Measurements from ENCODE around the gene ENOPH1. TPM values are rescaled to one million over a fixed set of nuclear protein-coding genes. Genes with fewer than 3 reads are reported as not detected.
"Not testable (repeated sequence)": the region's sequence is repeated elsewhere in the genome, so short reads cannot be mapped to it uniquely, and the experiment has no call there.

ENOPH1 gene
- total RNA-seq, 1 donor, result 38.4 TPM

GRCh38 chr4:82463221-82463620 is 32.8 kb downstream of the ENOPH1 start:
- Histone ChIP-seq H3K27me3 (ENCODE audit: insufficient read depth, low read length) (no peaks in the 10 kb centered on the region), H3K36me3 (ENCODE audit: insufficient read depth, low read length) (peaks cover 15% of the 10 kb centered on the region), H3K79me2 (ENCODE audit: insufficient read depth, low read length) (no peaks in the 10 kb centered on the region), H2AFZ (ENCODE audit: low read length) (no peak overlapping the region), H3K4me2 (ENCODE audit: insufficient read depth, low read length) (no peak overlapping the region), H3K4me3 (ENCODE audit: insufficient read depth, low read length) (no peak overlapping the region), H3K27ac (ENCODE audit: low read depth, low read length) (no peak overlapping the region), H4K20me1 (ENCODE audit: insufficient read depth, low read length) (no peaks in the 10 kb centered on the region), H3K4me1 (ENCODE audit: insufficient read depth, low read length) (peaks cover 4% of the 10 kb centered on the region), H3K9me3 (ENCODE audit: low read depth, low read length) (no peaks in the 10 kb centered on the region)
- no peak for TF ChIP-seq CTCF (IDR thresholded peaks at IDR 0.05; ENCODE audit: extremely low read depth, low read depth, low read length)
- DNase-seq (ENCODE audit: insufficient read length, low spot score, missing footprints), result no peak

- no peak for DNase-seq (ENCODE audit: insufficient read length, low spot score, missing footprints)
- Histone ChIP-seq H3K79me2 (ENCODE audit: insufficient read depth, low read length) (no peaks in the 10 kb centered on the region), H3K27ac (ENCODE audit: low read depth, low read length) (no peak overlapping the region), H3K9me3 (ENCODE audit: low read depth, low read length) (no peaks in the 10 kb centered on the region), H3K27me3 (ENCODE audit: insufficient read depth, low read length) (no peaks in the 10 kb centered on the region), H2AFZ (ENCODE audit: low read length) (no peak overlapping the region), H3K36me3 (ENCODE audit: insufficient read depth, low read length) (peaks cover 6% of the 10 kb centered on the region), H4K20me1 (ENCODE audit: insufficient read depth, low read length) (no peaks in the 10 kb centered on the region), H3K4me3 (ENCODE audit: insufficient read depth, low read length) (no peak overlapping the region), H3K4me2 (ENCODE audit: insufficient read depth, low read length) (no peak overlapping the region), H3K4me1 (ENCODE audit: insufficient read depth, low read length) (peaks cover 10% of the 10 kb centered on the region)
- no peak for TF ChIP-seq CTCF (IDR thresholded peaks at IDR 0.05; ENCODE audit: extremely low read depth, low read depth, low read length)
These were observed 37.1 kb downstream of the ENOPH1 start for GRCh38 chr4:82467471-82467870.

- peaks cover 6% of the 10 kb centered on the region for H3K4me1 ChIP-seq (ENCODE audit: insufficient read depth, low read length)
- H3K4me2 ChIP-seq (ENCODE audit: insufficient read depth, low read length), result no peak overlapping the region
- peak; percentile 54 for DNase-seq (ENCODE audit: insufficient read length, low spot score, missing footprints)
- H3K9me3 ChIP-seq (ENCODE audit: low read depth, low read length), result no peaks in the 10 kb centered on the region
- H4K20me1 ChIP-seq (ENCODE audit: insufficient read depth, low read length), result no peaks in the 10 kb centered on the region
- no peak overlapping the region for H3K27ac ChIP-seq (ENCODE audit: low read depth, low read length)
- H3K27me3 ChIP-seq (ENCODE audit: insufficient read depth, low read length), result no peaks in the 10 kb centered on the region
- TF ChIP-seq CTCF (IDR thresholded peaks at IDR 0.05; ENCODE audit: extremely low read depth, low read depth, low read length), result no peak
- H3K4me3 ChIP-seq (ENCODE audit: insufficient read depth, low read length), result no peak overlapping the region
- no peaks in the 10 kb centered on the region for H3K79me2 ChIP-seq (ENCODE audit: insufficient read depth, low read length)
- no peak overlapping the region for H2AFZ ChIP-seq (ENCODE audit: low read length)
- H3K36me3 ChIP-seq (ENCODE audit: insufficient read depth, low read length), result no peaks in the 10 kb centered on the region
These were observed 39.5 kb downstream of the ENOPH1 start for GRCh38 chr4:82469791-82470345.

- H3K4me3 ChIP-seq (ENCODE audit: insufficient read depth, low read length); H3K79me2 ChIP-seq (ENCODE audit: insufficient read depth, low read length); H3K9me3 ChIP-seq (ENCODE audit: low read depth, low read length); H3K4me1 ChIP-seq (ENCODE audit: insufficient read depth, low read length); H3K4me2 ChIP-seq (ENCODE audit: insufficient read depth, low read length); H3K36me3 ChIP-seq (ENCODE audit: insufficient read depth, low read length); H3K27ac ChIP-seq (ENCODE audit: low read depth, low read length); H2AFZ ChIP-seq (ENCODE audit: low read length); DNase-seq (ENCODE audit: insufficient read length, low spot score, missing footprints); H4K20me1 ChIP-seq (ENCODE audit: insufficient read depth, low read length); H3K27me3 ChIP-seq (ENCODE audit: insufficient read depth, low read length): not testable (repeated sequence)
These were observed 42.7 kb downstream of the ENOPH1 start for GRCh38 chr4:82473080-82473479.

Data from osteoblast (primary cell).